Parathyroid adenoma (tissue), 2 donors: ENCODE data around the gene HDAC4.

Experiments used
- H2AFZ ChIP-seq: fragments of 300-600 bp; sonication (generic); one replicate; pipeline ENCODE4 v1.7.0; 2017; ENCODE audit warnings: antibody characterized with exemption, mild to moderate bottlenecking
- H3K27ac ChIP-seq: fragments of 300-600 bp; sonication (generic); one replicate; pipeline ENCODE4 v1.7.0; 2017
- H3K27me3 ChIP-seq: fragments of 300-600 bp; sonication (generic); one replicate; pipeline ENCODE4 v1.7.0; 2017; ENCODE audit warnings: low read length; ENCODE audit not compliant: control insufficient read depth, insufficient read depth
- H3K36me3 ChIP-seq: fragments of 300-600 bp; sonication (generic); one replicate; pipeline ENCODE4 v1.7.0; 2017; ENCODE audit warnings: low read length; ENCODE audit not compliant: control insufficient read depth, insufficient read depth
- H3K4me1 ChIP-seq: fragments of 300-600 bp; sonication (generic); one replicate; pipeline ENCODE4 v1.7.0; 2017; ENCODE audit warnings: control low read depth
- H3K4me2 ChIP-seq: fragments of 300-600 bp; sonication (generic); one replicate; pipeline ENCODE4 v1.7.0; 2017; ENCODE audit warnings: low read length
- H3K4me3 ChIP-seq: fragments of 300-600 bp; sonication (generic); one replicate; pipeline ENCODE4 v1.7.0; 2017; ENCODE audit warnings: low read depth, low read length
- H3K79me2 ChIP-seq: fragments of 300-600 bp; sonication (generic); one replicate; pipeline ENCODE4 v1.7.0; 2017; ENCODE audit warnings: control low read depth
- H3K9ac ChIP-seq: fragments of 300-600 bp; sonication (generic); one replicate; pipeline ENCODE4 v1.7.0; 2017; ENCODE audit warnings: mild to moderate bottlenecking
- H3K9me3 ChIP-seq: fragments of 300-600 bp; sonication (generic); one replicate; pipeline ENCODE4 v1.7.0; 2017; ENCODE audit warnings: low read length; ENCODE audit not compliant: control insufficient read depth
- CTCF ChIP-seq: fragments of 300-600 bp; sonication (generic); IDR thresholded peaks from one replicate; pipeline ENCODE4 v1.7.0; 2017; ENCODE audit warnings: antibody characterized with exemption, mild to moderate bottlenecking
- donor health status: primary hyperparathyroidism.

The HDAC4 gene

GRCh38 chr2:239421851-239422250 is 21.0 kb upstream of the HDAC4 start:
- no peaks in the 10 kb centered on the region for H3K27me3 ChIP-seq
- H3K9ac ChIP-seq = no peak overlapping the region
- no peaks in the 10 kb centered on the region for H3K36me3 ChIP-seq
- TF ChIP-seq CTCF = no peak
- H3K27ac ChIP-seq = no peak overlapping the region
- no peak overlapping the region for H3K4me2 ChIP-seq
- H3K79me2 ChIP-seq = no peaks in the 10 kb centered on the region
- H2AFZ ChIP-seq = no peak overlapping the region
- no peaks in the 10 kb centered on the region for H3K4me1 ChIP-seq
- no peak overlapping the region for H3K4me3 ChIP-seq
- no peaks in the 10 kb centered on the region for H3K9me3 ChIP-seq

- Histone ChIP-seq H3K27me3 (no peaks in the 10 kb centered on the region), H2AFZ (no peak overlapping the region), H3K79me2 (no peaks in the 10 kb centered on the region), H3K36me3 (no peaks in the 10 kb centered on the region), H3K9me3 (no peaks in the 10 kb centered on the region), H3K4me3 (no peak overlapping the region), H3K9ac (no peak overlapping the region), H3K4me2 (no peak overlapping the region), H3K27ac (no peak overlapping the region), H3K4me1 (no peaks in the 10 kb centered on the region)
- TF ChIP-seq CTCF = no peak
Observed at GRCh38 chr2:239420082-239420481, 19.3 kb upstream of the HDAC4 start.

- Histone ChIP-seq H3K79me2 (no peaks in the 10 kb centered on the region), H3K27ac (no peak overlapping the region), H3K4me1 (no peaks in the 10 kb centered on the region), H3K9ac (no peak overlapping the region), H3K4me3 (no peak overlapping the region), H3K27me3 (no peaks in the 10 kb centered on the region), H2AFZ (no peak overlapping the region), H3K36me3 (no peaks in the 10 kb centered on the region), H3K4me2 (no peak overlapping the region), H3K9me3 (no peaks in the 10 kb centered on the region)
- TF ChIP-seq CTCF = no peak
Observed at GRCh38 chr2:239418918-239419317, 18.1 kb upstream of the HDAC4 start.

GRCh38 chr2:239412905-239413603 is 12.2 kb upstream of the HDAC4 start:
- Histone ChIP-seq H3K4me3 (no peak overlapping the region), H2AFZ (no peak overlapping the region), H3K27ac (no peak overlapping the region), H3K27me3 (no peaks in the 10 kb centered on the region), H3K36me3 (no peaks in the 10 kb centered on the region), H3K9me3 (no peaks in the 10 kb centered on the region), H3K4me2 (no peak overlapping the region), H3K79me2 (no peaks in the 10 kb centered on the region), H3K4me1 (no peaks in the 10 kb centered on the region), H3K9ac (no peak overlapping the region)
- TF ChIP-seq CTCF = no peak
